GM12872 (cell line): ENCODE data around the gene ZNF407.

ENCODE experiments used
- CTCF ChIP-seq: IDR thresholded peaks from 3 replicates; pipeline ENCODE4 v1.5.1; 2011; ENCODE audit warnings: low read depth, mild to moderate bottlenecking, low read length, moderate library complexity; ENCODE audit not compliant: insufficient read depth

ZNF407 gene

DNA sequence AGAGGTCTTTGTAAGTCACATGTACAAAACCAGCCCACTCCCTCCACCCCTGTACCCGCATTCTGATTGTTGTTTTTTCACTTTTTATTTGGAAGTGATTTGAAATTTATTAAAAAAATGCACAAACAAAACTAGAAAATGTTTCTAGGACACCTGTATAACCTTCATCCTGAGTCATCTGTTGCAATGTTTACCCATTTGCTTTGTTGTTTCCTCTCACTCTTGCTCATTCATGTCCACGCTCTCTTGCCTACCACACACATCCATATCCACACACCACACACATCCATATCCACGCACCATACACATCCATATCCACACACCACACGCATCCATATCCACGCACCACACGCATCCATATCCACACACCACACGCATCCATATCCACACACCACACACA is 18.8 kb downstream of the ZNF407 start:
- TF ChIP-seq CTCF = no peak

- TF ChIP-seq CTCF = no peak
Measured at GRCh38 chr18:74617486-74617885, 19.8 kb downstream of the ZNF407 start.

DNA sequence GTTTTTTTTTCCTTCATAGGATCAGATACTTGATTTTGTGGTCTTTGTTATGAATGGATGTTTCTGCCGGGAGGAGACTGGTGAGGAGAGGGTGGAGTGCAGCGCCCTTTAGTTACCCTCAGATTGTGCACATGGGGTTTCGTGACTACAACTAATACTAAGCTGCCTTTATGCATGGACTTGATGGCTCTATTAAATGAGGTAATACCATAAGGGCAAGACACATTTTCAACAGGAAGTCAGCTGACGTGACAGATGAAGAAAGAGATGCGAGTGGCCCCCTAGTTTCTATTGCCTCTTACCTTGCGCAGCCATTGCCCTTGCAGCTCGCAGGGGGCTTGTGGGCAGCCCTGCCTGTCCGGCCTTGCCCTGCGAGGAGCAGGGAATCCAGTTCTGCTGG is 24.4 kb downstream of the ZNF407 start:
- TF ChIP-seq CTCF = no peak

- TF ChIP-seq CTCF = peak; percentile 26; the same call in 1 of the 3 replicates
Measured at GRCh38 chr18:74623047-74623816, 25.6 kb downstream of the ZNF407 start.

GRCh38 chr18:74624466-74624865 is 26.8 kb downstream of the ZNF407 start:
- no peak for TF ChIP-seq CTCF

- no peak for TF ChIP-seq CTCF
Measured at GRCh38 chr18:74625157-74625556, 27.5 kb downstream of the ZNF407 start.

GRCh38 chr18:74626049-74626874 is 28.6 kb downstream of the ZNF407 start:
- no peak for TF ChIP-seq CTCF
